ENCODE results near the gene MUC20. TPM values are rescaled to one million over a fixed set of nuclear protein-coding genes. Genes with fewer than 3 reads are reported as not detected.

The MUC20 gene
- polyA plus RNA-seq, 1 donor from 2014 or later = 3.0 TPM

DNA sequence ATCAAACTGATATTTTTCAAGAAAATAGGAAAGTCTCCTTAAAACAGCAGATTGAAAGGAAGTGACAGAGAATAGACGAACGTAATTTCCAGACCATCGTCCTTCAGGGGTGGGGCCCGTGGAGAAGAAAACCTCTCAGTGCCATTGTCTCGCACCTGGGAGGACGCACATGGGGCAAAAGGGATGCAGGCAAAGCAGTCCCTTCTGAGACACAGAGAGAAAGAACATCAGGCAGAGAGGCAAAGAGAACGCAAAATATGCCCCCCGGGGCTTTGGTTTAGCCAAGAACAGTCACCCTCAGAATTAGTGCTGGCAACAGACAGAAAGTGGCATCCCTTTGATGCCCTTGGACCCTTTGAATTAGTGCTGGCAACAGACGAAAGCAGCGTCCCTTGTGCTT, 37.0 kb downstream of the MUC20 start:
- H3K27me3 ChIP-seq (ENCODE audit: insufficient read depth, low read depth, low read length) = no peaks in the 10 kb centered on the region
- no peaks in the 10 kb centered on the region for H3K79me2 ChIP-seq (replicated peaks; ENCODE audit: insufficient read depth, low read length)
- H3K9me2 ChIP-seq (ENCODE audit: insufficient read depth, low read length) = no peaks in the 10 kb centered on the region
- no peaks in the 10 kb centered on the region for H3F3A ChIP-seq (ENCODE audit: insufficient read depth, low read length, poor library complexity, severe bottlenecking)
- no peaks in the 10 kb centered on the region for H4K20me1 ChIP-seq (ENCODE audit: insufficient read depth)
- no peak overlapping the region for H3K27ac ChIP-seq (ENCODE audit: low read length)
- no peak overlapping the region for H3K9ac ChIP-seq (ENCODE audit: low read length)
- TF ChIP-seq MXI1 (conservative IDR thresholded peaks at IDR 0.05; ENCODE audit: poor library complexity, severe bottlenecking) (no peak), POLR2AphosphoS5 (IDR thresholded peaks at IDR 0.05) (no peak), RAD21 (conservative IDR thresholded peaks at IDR 0.05) (no peak), EZH2 (IDR thresholded peaks at IDR 0.05; ENCODE audit: borderline replicate concordance, insufficient read depth, low read length, poor library complexity, severe bottlenecking) (no peak), SMC3 (conservative IDR thresholded peaks at IDR 0.05; ENCODE audit: poor library complexity) (no peak), TAF1 (IDR thresholded peaks at IDR 0.05; ENCODE audit: low read depth) (no peak), EP300 (conservative IDR thresholded peaks at IDR 0.05; ENCODE audit: poor library complexity, severe bottlenecking) (no peak)
- TF ChIP-seq, protein P1, sequence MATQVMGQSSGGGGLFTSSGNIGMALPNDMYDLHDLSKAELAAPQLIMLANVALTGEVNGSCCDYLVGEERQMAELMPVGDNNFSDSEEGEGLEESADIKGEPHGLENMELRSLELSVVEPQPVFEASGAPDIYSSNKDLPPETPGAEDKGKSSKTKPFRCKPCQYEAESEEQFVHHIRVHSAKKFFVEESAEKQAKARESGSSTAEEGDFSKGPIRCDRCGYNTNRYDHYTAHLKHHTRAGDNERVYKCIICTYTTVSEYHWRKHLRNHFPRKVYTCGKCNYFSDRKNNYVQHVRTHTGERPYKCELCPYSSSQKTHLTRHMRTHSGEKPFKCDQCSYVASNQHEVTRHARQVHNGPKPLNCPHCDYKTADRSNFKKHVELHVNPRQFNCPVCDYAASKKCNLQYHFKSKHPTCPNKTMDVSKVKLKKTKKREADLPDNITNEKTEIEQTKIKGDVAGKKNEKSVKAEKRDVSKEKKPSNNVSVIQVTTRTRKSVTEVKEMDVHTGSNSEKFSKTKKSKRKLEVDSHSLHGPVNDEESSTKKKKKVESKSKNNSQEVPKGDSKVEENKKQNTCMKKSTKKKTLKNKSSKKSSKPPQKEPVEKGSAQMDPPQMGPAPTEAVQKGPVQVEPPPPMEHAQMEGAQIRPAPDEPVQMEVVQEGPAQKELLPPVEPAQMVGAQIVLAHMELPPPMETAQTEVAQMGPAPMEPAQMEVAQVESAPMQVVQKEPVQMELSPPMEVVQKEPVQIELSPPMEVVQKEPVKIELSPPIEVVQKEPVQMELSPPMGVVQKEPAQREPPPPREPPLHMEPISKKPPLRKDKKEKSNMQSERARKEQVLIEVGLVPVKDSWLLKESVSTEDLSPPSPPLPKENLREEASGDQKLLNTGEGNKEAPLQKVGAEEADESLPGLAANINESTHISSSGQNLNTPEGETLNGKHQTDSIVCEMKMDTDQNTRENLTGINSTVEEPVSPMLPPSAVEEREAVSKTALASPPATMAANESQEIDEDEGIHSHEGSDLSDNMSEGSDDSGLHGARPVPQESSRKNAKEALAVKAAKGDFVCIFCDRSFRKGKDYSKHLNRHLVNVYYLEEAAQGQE (IDR thresholded peaks at IDR 0.05; ENCODE audit: borderline replicate concordance) = no peak
- no peak overlapping the region for H2AFZ ChIP-seq (ENCODE audit: low read depth, low read length)
- no peaks in the 10 kb centered on the region for H3K36me3 ChIP-seq (ENCODE audit: insufficient read depth, low read length)
- no peaks in the 10 kb centered on the region for H3K9me3 ChIP-seq (ENCODE audit: low read length)
- no peak overlapping the region for H3K4me3 ChIP-seq (ENCODE audit: low read length)
- H3K4me2 ChIP-seq (ENCODE audit: low read length) = no peak overlapping the region

DNA sequence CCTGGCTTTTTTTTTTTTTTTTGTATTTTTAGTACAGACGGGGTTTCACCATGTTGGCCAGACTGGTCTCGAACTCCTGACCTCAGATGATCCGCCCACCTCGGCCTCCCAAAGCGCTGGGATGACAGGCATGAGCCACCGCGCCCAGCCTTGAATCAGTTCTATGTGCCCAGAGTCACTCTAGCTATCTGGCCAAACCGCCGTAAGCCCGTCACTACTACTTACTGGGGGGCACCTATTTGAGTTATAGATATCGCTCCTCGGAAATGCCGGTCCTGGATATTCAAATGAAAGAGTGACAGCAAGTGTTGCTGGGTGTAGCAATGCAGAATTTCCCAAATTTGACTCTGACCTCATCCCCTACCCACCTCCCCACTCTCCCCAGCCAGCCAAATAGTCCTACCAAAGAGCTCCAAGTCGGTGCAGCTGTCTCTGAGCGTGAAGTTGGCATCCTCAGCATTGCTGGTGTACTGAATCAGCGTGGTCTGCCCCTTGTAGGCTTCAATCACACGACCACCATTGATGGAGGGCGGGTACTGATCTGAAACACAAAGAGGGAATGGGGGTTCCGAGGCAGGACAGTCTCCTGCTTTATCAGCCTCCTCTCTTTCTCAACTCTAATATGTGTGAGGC, 38.1 kb downstream of the MUC20 start:
- H3K27me3 ChIP-seq (ENCODE audit: insufficient read depth, low read depth, low read length) = no peaks in the 10 kb centered on the region
- no peaks in the 10 kb centered on the region for H3K9me3 ChIP-seq (ENCODE audit: low read length)
- H3K27ac ChIP-seq (ENCODE audit: low read length) = no peak overlapping the region
- no peak overlapping the region for H2AFZ ChIP-seq (ENCODE audit: low read depth, low read length)
- H3F3A ChIP-seq (ENCODE audit: insufficient read depth, low read length, poor library complexity, severe bottlenecking) = no peaks in the 10 kb centered on the region
- no peak overlapping the region for H3K4me2 ChIP-seq (ENCODE audit: low read length)
- H3K36me3 ChIP-seq (ENCODE audit: insufficient read depth, low read length) = no peaks in the 10 kb centered on the region
- H4K20me1 ChIP-seq (ENCODE audit: insufficient read depth) = no peaks in the 10 kb centered on the region
- H3K9me2 ChIP-seq (ENCODE audit: insufficient read depth, low read length) = no peaks in the 10 kb centered on the region
- H3K4me3 ChIP-seq (ENCODE audit: low read length) = no peak overlapping the region
- no peak overlapping the region for H3K9ac ChIP-seq (ENCODE audit: low read length)
- TF ChIP-seq SMC3 (conservative IDR thresholded peaks at IDR 0.05; ENCODE audit: poor library complexity) (no peak), POLR2AphosphoS5 (IDR thresholded peaks at IDR 0.05) (no peak)
- TF ChIP-seq, protein P1 (IDR thresholded peaks at IDR 0.05; ENCODE audit: borderline replicate concordance) = no peak
- H3K79me2 ChIP-seq (replicated peaks; ENCODE audit: insufficient read depth, low read length) = no peaks in the 10 kb centered on the region
